Transverse colon (tissue), 4 donors: ENCODE results near the gene FBXO42.

ENCODE experiments used
- EP300 ChIP-seq: sonication (generic); formaldehyde crosslinking; IDR thresholded peaks from one replicate; pipeline ENCODE4 v1.6.1; 2017; ENCODE audit warnings: antibody characterized with exemption, low read depth
- POLR2A ChIP-seq: fragments of 450-650 bp; IDR thresholded peaks from one replicate; pipeline ENCODE4 v1.6.1; 2016; ENCODE audit warnings: antibody characterized with exemption, mild to moderate bottlenecking, moderate library complexity
- POLR2AphosphoS5 ChIP-seq, 3 donors: sonication (generic); formaldehyde crosslinking; IDR thresholded peaks; one replicate each; pipeline ENCODE4 v1.6.1; 2016; ENCODE audit warnings: antibody characterized with exemption in 3 of 3
- TF ChIP-seq, protein P1 (sequence below), 5 experiments: fragments of 200-600 bp in 3 of 5; fragments of 450-650 bp in 2 of 5; sonication (generic) in 3 of 5; IDR thresholded peaks; 1 replicate in 2 of 5; 2 replicates in 3 of 5; pipeline ENCODE4 v1.5.1; 2016 to 2017; ENCODE audit warnings: antibody characterized with exemption in 5 of 5, inconsistent platforms in 3 of 5, mild to moderate bottlenecking in 2 of 5, moderate library complexity in 1 of 5

DNA sequence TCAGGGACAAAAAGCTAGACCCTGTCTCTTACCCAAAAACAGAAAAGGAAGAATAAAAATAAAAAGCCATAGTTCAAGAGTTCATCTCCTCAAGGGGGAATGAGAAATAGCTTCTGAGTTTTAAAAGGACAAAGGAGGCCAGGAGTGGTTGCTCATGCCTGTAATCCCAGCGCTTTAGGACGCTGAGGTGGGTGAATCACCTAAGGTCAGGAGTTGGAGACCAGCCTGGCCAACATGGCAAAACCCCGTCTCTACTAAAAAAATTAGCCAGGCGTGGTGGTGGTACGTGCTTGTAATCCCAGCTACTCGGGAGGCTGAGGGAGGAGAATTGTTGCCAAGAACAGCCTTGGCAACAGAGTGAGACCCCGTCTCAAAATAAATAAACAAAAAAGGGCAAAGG lies 76.7 kb downstream of the FBXO42 start:
- TF ChIP-seq, protein P1, sequence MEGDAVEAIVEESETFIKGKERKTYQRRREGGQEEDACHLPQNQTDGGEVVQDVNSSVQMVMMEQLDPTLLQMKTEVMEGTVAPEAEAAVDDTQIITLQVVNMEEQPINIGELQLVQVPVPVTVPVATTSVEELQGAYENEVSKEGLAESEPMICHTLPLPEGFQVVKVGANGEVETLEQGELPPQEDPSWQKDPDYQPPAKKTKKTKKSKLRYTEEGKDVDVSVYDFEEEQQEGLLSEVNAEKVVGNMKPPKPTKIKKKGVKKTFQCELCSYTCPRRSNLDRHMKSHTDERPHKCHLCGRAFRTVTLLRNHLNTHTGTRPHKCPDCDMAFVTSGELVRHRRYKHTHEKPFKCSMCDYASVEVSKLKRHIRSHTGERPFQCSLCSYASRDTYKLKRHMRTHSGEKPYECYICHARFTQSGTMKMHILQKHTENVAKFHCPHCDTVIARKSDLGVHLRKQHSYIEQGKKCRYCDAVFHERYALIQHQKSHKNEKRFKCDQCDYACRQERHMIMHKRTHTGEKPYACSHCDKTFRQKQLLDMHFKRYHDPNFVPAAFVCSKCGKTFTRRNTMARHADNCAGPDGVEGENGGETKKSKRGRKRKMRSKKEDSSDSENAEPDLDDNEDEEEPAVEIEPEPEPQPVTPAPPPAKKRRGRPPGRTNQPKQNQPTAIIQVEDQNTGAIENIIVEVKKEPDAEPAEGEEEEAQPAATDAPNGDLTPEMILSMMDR (IDR thresholded peaks at IDR 0.05): no peak
- TF ChIP-seq POLR2A: no peak
- no peak for TF ChIP-seq POLR2AphosphoS5 (IDR thresholded peaks at IDR 0.05)
- TF ChIP-seq EP300: no peak
